Thyroid gland (tissue), 4 donors: Measurements from ENCODE around the gene IL34.

ENCODE experiments used
- CTCF ChIP-seq, 6 experiments: fragments of 200-600 bp in 3 of 6; fragments of 450-650 bp in 3 of 6; sonication (generic) in 3 of 6; IDR thresholded peaks; one replicate each; pipeline ENCODE4 v1.5.1; 2016 to 2019; ENCODE audit warnings: antibody characterized with exemption in 6 of 6, mild to moderate bottlenecking in 2 of 6, inconsistent platforms in 1 of 6, moderate library complexity in 1 of 6
- POLR2A ChIP-seq, 2 donors: fragments of 450-650 bp; IDR thresholded peaks; one replicate each; pipeline ENCODE4 v1.6.1; 2017; ENCODE audit warnings: antibody characterized with exemption in 2 of 2, mild to moderate bottlenecking in 2 of 2, moderate library complexity in 1 of 2

- TF ChIP-seq CTCF (IDR thresholded peaks at IDR 0.05) (no peak), POLR2A (IDR thresholded peaks at IDR 0.05) (no peak)
These were observed 12.6 kb downstream of the IL34 start for GRCh38 chr16:70658921-70659320.
